HCT116 (cell line): ENCODE data around the gene SLC46A1. TPM values are rescaled to one million over a fixed set of nuclear protein-coding genes. Genes with fewer than 3 reads are reported as not detected.

ENCODE experiments used
- ATAC-seq: fragments of 200-7000 bp; cut with Tn5 transposase; 2 replicates; pipeline ENCODE4 v1.9.1; 2020; ENCODE audit warnings: mild to moderate bottlenecking, moderate library complexity
- BruUV-seq: library from RNA; stranded (reverse); fragments of 400-500 nt; replicated peaks from 2 replicates; lab custom pipeline; 2021; lab: Mats Ljungman, UMichigan
- CTCF ChIA-PET: fragments of 300-600 bp; sonication (Branson Sonifier 250); formaldehyde crosslinking; loops from one replicate; lab custom pipeline; 2021; ENCODE audit warnings: antibody characterized with exemption; lab: Charles Lee
- POLR2A ChIA-PET: fragments of 300-600, 350-600 bp; sonication (Branson Sonifier 250); formaldehyde crosslinking; loops from one replicate; lab custom pipeline; 2021; ENCODE audit warnings: antibody characterized with exemption; lab: Charles Lee
- RAD21 ChIA-PET, 2 experiments: fragments of 300-600 bp; sonication (Branson Sonifier 250); formaldehyde crosslinking; loops; one replicate each; lab custom pipeline; 2023; ENCODE audit warnings: low total read pairs in 2 of 2; ENCODE audit not compliant: uncharacterized antibody in 2 of 2, unreplicated experiment in 2 of 2, low non-redundant PET in 1 of 2; lab: Charles Lee
- DNase-seq: peaks from one replicate; pipeline ENCODE4 v3.0.0-alpha.2; 2010; ENCODE audit warnings: low read depth, low spot score
- H2AFZ ChIP-seq: fragments of 200-600 bp; shearing (Covaris generic), sonication (generic); 2 replicates; pipeline ENCODE4 v1.6.1; 2017; ENCODE audit warnings: low read depth, mixed run types, mixed read lengths, antibody characterized with exemption, low read length; ENCODE audit not compliant: poor library complexity, severe bottlenecking
- H3K27ac ChIP-seq: 2 replicates; pipeline ENCODE4 v1.5.1; 2012; ENCODE audit warnings: low read depth, low read length
- H3K27me3 ChIP-seq: fragments of 200-600 bp; sonication (generic); 2 replicates; pipeline ENCODE4 v1.6.1; 2016; ENCODE audit warnings: mixed run types, low read length, mixed read lengths; ENCODE audit not compliant: insufficient read depth
- H3K36me3 ChIP-seq, 2 experiments: fragments of 200-500 bp in 1 of 2; fragments of 200-600 bp in 1 of 2; sonication (Bioruptor generic) in 1 of 2; sonication (generic) in 1 of 2; 2 replicates each; pipeline versions ENCODE4 v1.5.1 to v1.6.1; 2014 to 2016; ENCODE audit warnings: low read length in 2 of 2, inconsistent platforms in 1 of 2, mixed read lengths in 1 of 2, mixed run types in 1 of 2; ENCODE audit not compliant: insufficient read depth in 2 of 2, control insufficient read depth in 1 of 2
- H3K4me1 ChIP-seq, 2 experiments: fragments of 200-600 bp in 1 of 2; sonication (generic) in 1 of 2; 2 replicates each; pipeline versions ENCODE4 v1.5.1 to v1.6.1; 2012 to 2017; ENCODE audit warnings: low read length in 2 of 2, inconsistent platforms in 1 of 2, mild to moderate bottlenecking in 1 of 2, mixed read lengths in 1 of 2, mixed run types in 1 of 2, moderate library complexity in 1 of 2; ENCODE audit not compliant: insufficient read depth in 2 of 2, control insufficient read depth in 1 of 2
- H3K4me2 ChIP-seq: fragments of 200-600 bp; sonication (generic); 2 replicates; pipeline ENCODE4 v1.6.1; 2017; ENCODE audit warnings: mixed run types, low read length, mixed read lengths
- H3K4me3 ChIP-seq, 2 experiments: fragments of 200-600 bp in 1 of 2; sonication (generic) in 1 of 2; replicated peaks in 1 of 2; 2 replicates each; pipeline ENCODE4 v1.5.1; 2011 to 2016; ENCODE audit warnings: low read length in 2 of 2, control low read depth in 1 of 2, low read depth in 1 of 2, mild to moderate bottlenecking in 1 of 2, mixed read lengths in 1 of 2, mixed run types in 1 of 2
- H3K79me2 ChIP-seq: fragments of 200-600 bp; sonication (generic); 2 replicates; pipeline ENCODE4 v1.6.1; 2017; ENCODE audit warnings: mild to moderate bottlenecking, mixed run types, low read length, moderate library complexity, mixed read lengths; ENCODE audit not compliant: insufficient read depth
- H3K9ac ChIP-seq: fragments of 200-600 bp; sonication (generic); 2 replicates; pipeline ENCODE4 v1.6.1; 2016; ENCODE audit warnings: low read length, mixed read lengths
- H3K9me2 ChIP-seq: fragments of 200-600 bp; sonication (generic), shearing (Covaris generic); 2 replicates; pipeline ENCODE4 v1.6.1; 2017; ENCODE audit warnings: mixed run types, mild to moderate bottlenecking, moderate library complexity; ENCODE audit not compliant: insufficient read depth
- H3K9me3 ChIP-seq, 2 experiments: fragments of 200-500 bp in 1 of 2; fragments of 200-600 bp in 1 of 2; sonication (Bioruptor generic) in 1 of 2; sonication (generic) in 1 of 2; 2 replicates each; pipeline ENCODE4 v1.6.1; 2014 to 2017; ENCODE audit warnings: low read length in 2 of 2, mixed read lengths in 2 of 2, inconsistent platforms in 1 of 2, low read depth in 1 of 2, mild to moderate bottlenecking in 1 of 2, mixed run types in 1 of 2, moderate library complexity in 1 of 2; ENCODE audit not compliant: control insufficient read depth in 1 of 2, insufficient read depth in 1 of 2
- H4K20me1 ChIP-seq: fragments of 200-600 bp; sonication (generic), shearing (Covaris generic); 2 replicates; pipeline ENCODE4 v1.6.1; 2017; ENCODE audit warnings: mixed run types, mild to moderate bottlenecking, moderate library complexity; ENCODE audit not compliant: insufficient read depth
- CBX3 ChIP-seq: IDR thresholded peaks from 2 replicates; pipeline ENCODE4 v1.6.1; 2012; ENCODE audit warnings: low read depth
- POLR2A ChIP-seq: IDR thresholded peaks from 2 replicates; pipeline ENCODE4 v1.7.0; 2011; ENCODE audit warnings: borderline replicate concordance; ENCODE audit not compliant: insufficient read depth, insufficient read length; ENCODE audit errors: extremely low read depth
- POLR2AphosphoS5 ChIP-seq: IDR thresholded peaks from 2 replicates; pipeline ENCODE4 v1.6.1; 2011; ENCODE audit warnings: mild to moderate bottlenecking, low read depth, low read length, moderate library complexity
- SIN3A ChIP-seq: IDR thresholded peaks from 2 replicates; pipeline ENCODE4 v1.6.1; 2012; ENCODE audit warnings: low read depth
- SP1 ChIP-seq: IDR thresholded peaks from 2 replicates; pipeline ENCODE4 v1.6.1; 2012; ENCODE audit warnings: low read depth
- TCF7L2 ChIP-seq: IDR thresholded peaks from 2 replicates; pipeline ENCODE4 v1.7.0; 2011; ENCODE audit warnings: borderline replicate concordance, inconsistent platforms; ENCODE audit not compliant: insufficient read depth, insufficient read length; ENCODE audit errors: extremely low read depth
- ZFX ChIP-seq: fragments of 450-650 bp; IDR thresholded peaks from 2 replicates; pipeline ENCODE4 v1.6.1; 2017
- intact Hi-C: fragments of 100-400 bp; cut with micrococcal nuclease; formaldehyde crosslinking; loops from 2 replicates; pipeline ENCODE4 v1.10.0; 2022
- total RNA-seq: library from RNA; stranded (reverse); gene quantifications from one replicate; pipeline ENCODE4 v1.2.1, GENCODE V29; 2021; ENCODE audit not compliant: unreplicated experiment
- TF ChIP-seq, protein P1 (sequence below): IDR thresholded peaks from 2 replicates; pipeline ENCODE4 v1.6.1; 2012
- TF ChIP-seq, protein P2 (sequence below), 3 experiments: fragments of 200-600 bp in 1 of 3; sonication (generic) in 1 of 3; IDR thresholded peaks in 2 of 3; conservative IDR thresholded peaks in 1 of 3; 2 replicates each; pipeline ENCODE4 v1.5.1; 2012 to 2017; ENCODE audit warnings: low read depth in 2 of 3, low read length in 2 of 3, antibody characterized with exemption in 1 of 3, borderline replicate concordance in 1 of 3, control low read depth in 1 of 3, mild to moderate bottlenecking in 1 of 3, mixed read lengths in 1 of 3, mixed run types in 1 of 3, moderate library complexity in 1 of 3; ENCODE audit not compliant: insufficient read depth in 1 of 3

Gene SLC46A1
- total RNA-seq, 1 experiment from 2014 or later, result 17.8 TPM

- intact Hi-C loops, result no loop called here
- no peak for TF ChIP-seq SP1
- no peak for TF ChIP-seq POLR2A
- TF ChIP-seq CBX3, result no peak
- no peak for TF ChIP-seq SIN3A
- no peak for TF ChIP-seq TCF7L2
- TF ChIP-seq, protein P1, sequence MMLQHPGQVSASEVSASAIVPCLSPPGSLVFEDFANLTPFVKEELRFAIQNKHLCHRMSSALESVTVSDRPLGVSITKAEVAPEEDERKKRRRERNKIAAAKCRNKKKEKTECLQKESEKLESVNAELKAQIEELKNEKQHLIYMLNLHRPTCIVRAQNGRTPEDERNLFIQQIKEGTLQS, result no peak
- no peak for TF ChIP-seq POLR2AphosphoS5
- no peak for TF ChIP-seq ZFX
- TF ChIP-seq, protein P2, sequence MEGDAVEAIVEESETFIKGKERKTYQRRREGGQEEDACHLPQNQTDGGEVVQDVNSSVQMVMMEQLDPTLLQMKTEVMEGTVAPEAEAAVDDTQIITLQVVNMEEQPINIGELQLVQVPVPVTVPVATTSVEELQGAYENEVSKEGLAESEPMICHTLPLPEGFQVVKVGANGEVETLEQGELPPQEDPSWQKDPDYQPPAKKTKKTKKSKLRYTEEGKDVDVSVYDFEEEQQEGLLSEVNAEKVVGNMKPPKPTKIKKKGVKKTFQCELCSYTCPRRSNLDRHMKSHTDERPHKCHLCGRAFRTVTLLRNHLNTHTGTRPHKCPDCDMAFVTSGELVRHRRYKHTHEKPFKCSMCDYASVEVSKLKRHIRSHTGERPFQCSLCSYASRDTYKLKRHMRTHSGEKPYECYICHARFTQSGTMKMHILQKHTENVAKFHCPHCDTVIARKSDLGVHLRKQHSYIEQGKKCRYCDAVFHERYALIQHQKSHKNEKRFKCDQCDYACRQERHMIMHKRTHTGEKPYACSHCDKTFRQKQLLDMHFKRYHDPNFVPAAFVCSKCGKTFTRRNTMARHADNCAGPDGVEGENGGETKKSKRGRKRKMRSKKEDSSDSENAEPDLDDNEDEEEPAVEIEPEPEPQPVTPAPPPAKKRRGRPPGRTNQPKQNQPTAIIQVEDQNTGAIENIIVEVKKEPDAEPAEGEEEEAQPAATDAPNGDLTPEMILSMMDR (IDR thresholded peaks at IDR 0.05 in 2 of 3, conservative IDR thresholded peaks at IDR 0.05 in 1 of 3; ENCODE audit: borderline replicate concordance in 1 of 3, insufficient read depth in 1 of 3, low read depth in 2 of 3, low read length in 2 of 3), result no peak
- CTCF ChIA-PET, result no interaction called here
- DNase-seq (no peak), ATAC-seq (no peak)
- H3K4me3 ChIP-seq, result no peak overlapping the region
- 0 out of 4 replicates have a peak, but pooled peaks cover 0 to 3% of the 10 kb centered on the region in 2 experiments for H3K36me3 ChIP-seq
- no peak overlapping the region for H2AFZ ChIP-seq
- H4K20me1 ChIP-seq, result no peaks in the 10 kb centered on the region
- POLR2A ChIA-PET, result no interaction called here
- no peaks in the 10 kb centered on the region for H3K79me2 ChIP-seq
- no peaks in the 10 kb centered on the region for H3K4me1 ChIP-seq
- H3K27me3 ChIP-seq, result no peaks in the 10 kb centered on the region
- no peaks in the 10 kb centered on the region for H3K9me3 ChIP-seq
- no TSS peak for BruUV-seq
- H3K4me2 ChIP-seq, result no peak overlapping the region
- no peak overlapping the region for H3K27ac ChIP-seq
- H3K9ac ChIP-seq, result no peak overlapping the region
- no peaks in the 10 kb centered on the region for H3K9me2 ChIP-seq
- RAD21 ChIA-PET, result no interaction called here
Measured at GRCh38 chr17:28394337-28395116, 11.5 kb downstream of the SLC46A1 start.
